Erythroblast (primary cell): ENCODE data around the gene CDC42BPB.

ENCODE experiments used
- GATA1 ChIP-seq: IDR thresholded peaks from 2 replicates; pipeline ENCODE4 v1.6.1; 2011; ENCODE audit warnings: low read depth, mild to moderate bottlenecking, control low read depth, low read length, moderate library complexity
- POLR2A ChIP-seq: IDR thresholded peaks from 2 replicates; pipeline ENCODE4 v1.6.1; 2011; ENCODE audit warnings: mild to moderate bottlenecking, low read length

- TF ChIP-seq POLR2A (no peak), GATA1 (no peak)
Measured at GRCh38 chr14:103043257-103044015, 13.9 kb downstream of the CDC42BPB start.
